ENCODE results near the gene GSS. TPM values are rescaled to one million over a fixed set of nuclear protein-coding genes. Genes with fewer than 3 reads are reported as not detected.

GSS gene
- total RNA-seq, 1 experiment from 2014 or later: 83.6 TPM

- no peak for TF ChIP-seq POLR2A (IDR thresholded peaks at IDR 0.05; ENCODE audit: borderline replicate concordance, extremely low read depth, insufficient read depth, insufficient read length)
- TF ChIP-seq ZNF274 (IDR thresholded peaks at IDR 0.05; ENCODE audit: low read depth, low read length): no peak
- no peak for TF ChIP-seq REST (IDR thresholded peaks at IDR 0.05; ENCODE audit: low read depth)
- TF ChIP-seq CEBPB (IDR thresholded peaks at IDR 0.05; ENCODE audit: low read depth): no peak
- TF ChIP-seq CBX3 (IDR thresholded peaks at IDR 0.05; ENCODE audit: low read depth): no peak
- no peak for TF ChIP-seq RAD21 (IDR thresholded peaks at IDR 0.05; ENCODE audit: low read depth)
- no peak for TF ChIP-seq MAX (IDR thresholded peaks at IDR 0.05)
- TF ChIP-seq CTCF (IDR thresholded peaks at IDR 0.05 in 2 of 3, conservative IDR thresholded peaks at IDR 0.05 in 1 of 3; ENCODE audit: borderline replicate concordance in 1 of 3, insufficient read depth in 1 of 3, low read depth in 2 of 3, low read length in 2 of 3): no peak
- no peak for TF ChIP-seq POLR2AphosphoS5 (IDR thresholded peaks at IDR 0.05; ENCODE audit: low read depth, low read length)
- TF ChIP-seq TCF7L2 (IDR thresholded peaks at IDR 0.05; ENCODE audit: borderline replicate concordance, extremely low read depth, insufficient read depth, insufficient read length): no peak
- TF ChIP-seq ZBTB33 (IDR thresholded peaks at IDR 0.05; ENCODE audit: extremely low read depth, insufficient replicate concordance, low read length): no peak
- ChIA-PET POLR2A (no interaction called here), RAD21 (ENCODE audit: low non-redundant PET in 1 of 2, low total read pairs in 2 of 2, uncharacterized antibody in 2 of 2, unreplicated experiment in 2 of 2) (no interaction called here), CTCF (no interaction called here)
- no peak for DNase-seq (ENCODE audit: low read depth, low spot score)
- Histone ChIP-seq H2AFZ (ENCODE audit: low read depth, low read length, poor library complexity, severe bottlenecking) (no peak overlapping the region), H3K4me1 (ENCODE audit: control insufficient read depth in 1 of 2, insufficient read depth in 2 of 2, low read length in 2 of 2) (peaks cover 3 to 10% of the 10 kb centered on the region in 2 experiments; a peak in 3 of 4 replicates), H3K36me3 (ENCODE audit: control insufficient read depth in 1 of 2, insufficient read depth in 2 of 2, low read length in 2 of 2) (peaks cover 0 to 27% of the 10 kb centered on the region in 2 experiments; a peak in 2 of 4 replicates), H4K20me1 (ENCODE audit: insufficient read depth) (no peaks in the 10 kb centered on the region), H3K79me2 (ENCODE audit: insufficient read depth, low read length) (no peaks in the 10 kb centered on the region), H3K9me2 (ENCODE audit: insufficient read depth) (no peaks in the 10 kb centered on the region), H3K27ac (ENCODE audit: low read depth, low read length) (no peak overlapping the region), H3K4me3 (replicated peaks in 1 of 2; ENCODE audit: low read depth in 1 of 2, low read length in 2 of 2) (no peak overlapping the region), H3K9me3 (ENCODE audit: control insufficient read depth in 1 of 2, insufficient read depth in 1 of 2, low read depth in 1 of 2, low read length in 2 of 2) (peaks cover 0 to 6% of the 10 kb centered on the region in 2 experiments; a peak in 2 of 4 replicates), H3K9ac (ENCODE audit: low read length) (no peak overlapping the region), H3K27me3 (ENCODE audit: insufficient read depth, low read length) (no peaks in the 10 kb centered on the region), H3K4me2 (ENCODE audit: low read length) (no peak overlapping the region)
- intact Hi-C loops (cut with micrococcal nuclease): no loop called here
- BruUV-seq (replicated peaks): no TSS peak
- no peak for ATAC-seq
These were observed 34.2 kb downstream of the GSS start for GRCh38 chr20:34921436-34921835.

All from HCT116 (cell line).